LoVo (cell line): ENCODE results near the gene PSMD6.
A peak's percentile ranks its signal among the peaks of the same experiment; 100 is the strongest.

ENCODE experiments used
- DNase-seq: peaks from one replicate; pipeline ENCODE4 v3.0.0-alpha.2; 2016; ENCODE audit warnings: low spot score

Gene PSMD6

GRCh38 chr3:63976872-63977200, 46.5 kb downstream of the PSMD6 start:
- DNase-seq = no peak

- DNase-seq = no peak
Measured at GRCh38 chr3:63976161-63976871, 47.0 kb downstream of the PSMD6 start.

- DNase-seq = no peak
Measured at GRCh38 chr3:63975723-63976122, 47.6 kb downstream of the PSMD6 start.

GRCh38 chr3:63974451-63974850, 48.8 kb downstream of the PSMD6 start:
- DNase-seq = no peak

GRCh38 chr3:63973406-63973805, 49.9 kb downstream of the PSMD6 start:
- no peak for DNase-seq

GRCh38 chr3:63972987-63973386, 50.3 kb downstream of the PSMD6 start:
- no peak for DNase-seq

GRCh38 chr3:63972196-63972595, 51.1 kb downstream of the PSMD6 start:
- DNase-seq = no peak

- DNase-seq = no peak
Measured at GRCh38 chr3:63970631-63971475, 52.4 kb downstream of the PSMD6 start.

- no peak for DNase-seq
Measured at GRCh38 chr3:63969876-63970275, 53.4 kb downstream of the PSMD6 start.

- no peak for DNase-seq
Measured at GRCh38 chr3:63968612-63969350, 54.5 kb downstream of the PSMD6 start.

GRCh38 chr3:63967675-63968611, 55.4 kb downstream of the PSMD6 start:
- peak; percentile 5 for DNase-seq

GRCh38 chr3:63966871-63967270, 56.4 kb downstream of the PSMD6 start:
- DNase-seq = no peak

- no peak for DNase-seq
Measured at GRCh38 chr3:63966007-63966406, 57.3 kb downstream of the PSMD6 start.

- DNase-seq = no peak
Measured at GRCh38 chr3:63964681-63965485, 58.4 kb downstream of the PSMD6 start.

GRCh38 chr3:63963496-63963895, 59.8 kb downstream of the PSMD6 start:
- no peak for DNase-seq

GRCh38 chr3:63961891-63962290, 61.4 kb downstream of the PSMD6 start:
- peak; percentile 45 for DNase-seq
